ENCODE data around the gene MICA.

DNA sequence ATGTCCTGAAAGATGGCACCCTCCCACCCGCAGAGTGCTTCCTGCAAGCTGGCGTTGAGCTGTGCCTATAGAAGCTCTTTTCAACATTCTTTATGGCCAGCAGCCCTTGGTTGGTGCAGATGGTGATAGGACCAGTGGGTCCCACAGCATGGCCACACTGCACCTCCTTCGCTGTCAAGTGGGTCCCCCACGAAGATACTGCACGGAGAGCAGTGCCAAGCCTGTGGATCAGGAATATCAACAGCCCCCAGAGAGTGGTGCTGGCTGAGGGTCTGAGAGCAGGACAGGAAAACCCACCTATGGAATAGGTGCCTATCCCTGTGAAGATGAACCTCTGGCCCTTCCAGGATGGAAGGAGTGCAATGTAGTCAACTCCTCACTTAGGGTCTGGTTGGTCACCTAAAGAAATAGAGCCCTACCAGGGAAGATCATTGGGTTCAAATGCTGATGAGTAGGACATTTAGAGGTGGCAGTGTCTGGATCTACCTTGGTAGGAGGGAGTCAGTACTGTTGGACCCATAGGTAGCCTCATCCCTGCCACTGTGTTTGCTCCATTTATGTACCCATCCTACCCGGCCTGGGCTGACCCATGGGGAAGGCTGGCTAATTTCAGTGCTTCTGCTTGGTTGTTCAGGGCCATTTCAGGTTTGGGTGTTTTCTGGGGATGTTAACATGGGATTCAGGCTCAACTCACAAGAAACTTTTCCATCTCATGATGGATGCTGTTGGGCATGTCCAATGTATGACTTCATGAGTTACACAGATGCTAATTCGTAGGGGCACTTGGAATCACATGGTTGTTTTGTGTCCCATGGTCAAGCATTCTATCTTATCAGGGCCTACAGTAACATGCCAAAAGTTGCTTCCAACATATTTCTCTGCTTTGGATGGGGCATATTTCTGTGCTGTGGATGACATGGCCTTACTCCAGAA lies 61.1 kb downstream of the MICA start:
- TF ChIP-seq CTCF (IDR thresholded peaks at IDR 0.05) (no peak), POLR2A (IDR thresholded peaks at IDR 0.05) (no peak), POLR2AphosphoS5 (IDR thresholded peaks at IDR 0.05; ENCODE audit: insufficient read depth in 1 of 2, low read depth in 1 of 2) (no peak)
